ENCODE data around the gene PLEK2. TPM values are rescaled to one million over a fixed set of nuclear protein-coding genes. Genes with fewer than 3 reads are reported as not detected.

Gene PLEK2
- total RNA-seq, 1 donor from 2014 or later: 0.62 TPM

- no peaks in the 10 kb centered on the region for H3K4me1 Mint-ChIP-seq (ENCODE audit: unreplicated experiment)
- TF ChIP-seq CTCF (IDR thresholded peaks at IDR 0.05; ENCODE audit: unreplicated experiment): no peak
- no peaks in the 10 kb centered on the region for H3K9me3 Mint-ChIP-seq (ENCODE audit: unreplicated experiment)
- H3K27me3 Mint-ChIP-seq (ENCODE audit: unreplicated experiment): no peaks in the 10 kb centered on the region
- no peak for DNase-seq (ENCODE audit: low spot score)
- no peak overlapping the region for H3K27ac Mint-ChIP-seq (ENCODE audit: unreplicated experiment)
- H3K36me3 Mint-ChIP-seq (ENCODE audit: low read depth, unreplicated experiment): peaks cover 28% of the 10 kb centered on the region
- no peak overlapping the region for H3K4me3 Mint-ChIP-seq (ENCODE audit: unreplicated experiment)
Measured at GRCh38 chr14:67373347-67373746, 38.6 kb downstream of the PLEK2 start.

- Mint-ChIP-seq H3K9me3 (ENCODE audit: unreplicated experiment) (no peaks in the 10 kb centered on the region), H3K4me1 (ENCODE audit: unreplicated experiment) (no peaks in the 10 kb centered on the region), H3K27ac (ENCODE audit: unreplicated experiment) (no peak overlapping the region), H3K4me3 (ENCODE audit: unreplicated experiment) (no peak overlapping the region), H3K36me3 (ENCODE audit: low read depth, unreplicated experiment) (peaks cover 32% of the 10 kb centered on the region), H3K27me3 (ENCODE audit: unreplicated experiment) (no peaks in the 10 kb centered on the region)
- no peak for TF ChIP-seq CTCF (IDR thresholded peaks at IDR 0.05; ENCODE audit: unreplicated experiment)
- DNase-seq (ENCODE audit: low spot score): no peak
Measured at GRCh38 chr14:67372833-67373232, 39.1 kb downstream of the PLEK2 start.

DNA sequence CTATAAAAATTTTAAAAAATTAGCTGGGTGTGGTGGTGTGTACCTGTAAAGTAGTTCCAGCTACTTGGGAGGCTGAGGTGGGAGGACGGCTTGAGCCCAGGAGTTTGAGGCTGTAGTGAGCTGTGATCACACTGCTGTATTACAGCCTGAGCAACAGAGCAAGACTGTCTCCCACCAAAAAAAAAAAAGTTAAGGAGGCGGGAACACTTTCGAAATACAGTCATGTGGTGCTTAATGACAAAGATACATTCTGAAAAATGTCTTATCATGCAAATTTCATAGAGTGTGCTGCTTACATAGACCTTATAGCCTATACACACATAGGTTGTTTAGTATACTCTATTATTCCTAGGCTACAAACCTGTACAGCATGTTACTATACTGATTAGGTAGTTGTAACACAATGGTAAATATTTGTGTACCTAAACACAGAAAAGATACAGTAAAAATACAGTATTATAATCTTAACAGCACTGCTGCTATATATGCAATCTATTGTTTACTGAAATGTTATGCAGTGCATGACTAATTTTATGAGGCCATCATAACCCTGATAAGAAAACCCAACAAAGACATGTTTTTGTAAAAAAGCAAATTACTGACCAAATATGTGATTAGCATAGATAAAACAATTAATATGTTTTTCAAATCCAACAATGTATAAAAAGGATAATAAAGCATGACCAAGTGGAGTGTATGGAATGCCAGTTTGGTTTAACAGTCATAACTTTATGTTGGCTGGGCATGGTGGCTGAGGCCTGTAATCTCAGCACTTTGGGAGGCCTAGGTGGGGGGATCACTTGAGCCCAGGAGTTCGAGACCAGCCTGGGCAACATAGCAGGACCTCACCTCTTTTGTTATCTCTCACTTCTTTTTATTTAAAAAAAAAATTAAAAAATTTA lies 40.5 kb downstream of the PLEK2 start:
- H3K27me3 Mint-ChIP-seq (ENCODE audit: unreplicated experiment): no peaks in the 10 kb centered on the region
- no peak overlapping the region for H3K4me3 Mint-ChIP-seq (ENCODE audit: unreplicated experiment)
- no peaks in the 10 kb centered on the region for H3K9me3 Mint-ChIP-seq (ENCODE audit: unreplicated experiment)
- peaks cover 30% of the 10 kb centered on the region for H3K36me3 Mint-ChIP-seq (ENCODE audit: low read depth, unreplicated experiment)
- H3K4me1 Mint-ChIP-seq (ENCODE audit: unreplicated experiment): no peaks in the 10 kb centered on the region
- H3K27ac Mint-ChIP-seq (ENCODE audit: unreplicated experiment): no peak overlapping the region
- no peak for TF ChIP-seq CTCF (IDR thresholded peaks at IDR 0.05; ENCODE audit: unreplicated experiment)
- no peak for DNase-seq (ENCODE audit: low spot score)

DNA sequence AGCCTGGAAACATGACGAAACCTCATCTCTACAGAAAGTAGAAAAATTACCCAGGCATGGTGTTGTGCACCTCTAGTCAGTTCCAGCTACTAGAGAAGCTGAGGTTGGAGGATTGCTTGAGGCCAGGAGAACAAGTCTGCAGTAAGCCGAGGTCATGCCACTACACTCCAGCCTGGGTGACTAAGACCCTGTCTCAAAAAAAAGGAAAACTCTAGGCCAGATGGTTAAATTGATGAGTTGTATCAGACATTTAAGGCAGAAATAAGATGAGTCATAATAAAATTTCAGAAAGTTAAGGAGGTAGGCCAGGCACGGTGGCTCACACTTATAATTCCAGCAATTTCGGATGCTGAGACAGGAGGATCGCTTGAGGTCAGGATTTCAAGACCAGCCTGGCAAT lies 41.1 kb downstream of the PLEK2 start:
- no peak overlapping the region for H3K27ac Mint-ChIP-seq (ENCODE audit: unreplicated experiment)
- no peak for TF ChIP-seq CTCF (IDR thresholded peaks at IDR 0.05; ENCODE audit: unreplicated experiment)
- peaks cover 31% of the 10 kb centered on the region for H3K36me3 Mint-ChIP-seq (ENCODE audit: low read depth, unreplicated experiment)
- no peaks in the 10 kb centered on the region for H3K27me3 Mint-ChIP-seq (ENCODE audit: unreplicated experiment)
- no peaks in the 10 kb centered on the region for H3K9me3 Mint-ChIP-seq (ENCODE audit: unreplicated experiment)
- no peaks in the 10 kb centered on the region for H3K4me1 Mint-ChIP-seq (ENCODE audit: unreplicated experiment)
- H3K4me3 Mint-ChIP-seq (ENCODE audit: unreplicated experiment): no peak overlapping the region
- no peak for DNase-seq (ENCODE audit: low spot score)

DNA sequence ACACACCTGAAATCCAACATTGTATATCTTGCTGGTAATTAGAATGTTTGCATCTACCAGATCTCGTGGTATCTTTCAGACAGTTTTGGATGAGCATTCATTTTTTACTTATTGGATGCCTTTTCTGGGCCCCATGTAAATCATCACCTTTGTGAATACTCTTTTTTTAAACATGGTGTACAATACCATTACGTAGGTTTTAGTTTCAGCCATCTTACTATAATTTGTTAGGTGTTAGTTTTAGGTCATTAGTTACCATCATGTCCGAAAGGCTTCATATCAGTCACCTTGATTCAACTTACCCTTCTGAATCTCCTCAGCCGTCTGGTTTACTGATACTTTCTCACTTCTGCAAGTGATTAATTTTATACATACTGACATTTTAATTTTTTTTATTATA lies 46.5 kb downstream of the PLEK2 start:
- H3K27ac Mint-ChIP-seq (ENCODE audit: unreplicated experiment): no peak overlapping the region
- peaks cover 9% of the 10 kb centered on the region for H3K4me1 Mint-ChIP-seq (ENCODE audit: unreplicated experiment)
- no peak for DNase-seq (ENCODE audit: low spot score)
- TF ChIP-seq CTCF (IDR thresholded peaks at IDR 0.05; ENCODE audit: unreplicated experiment): no peak
- H3K27me3 Mint-ChIP-seq (ENCODE audit: unreplicated experiment): peaks cover 2% of the 10 kb centered on the region
- H3K9me3 Mint-ChIP-seq (ENCODE audit: unreplicated experiment): no peaks in the 10 kb centered on the region
- peaks cover 16% of the 10 kb centered on the region for H3K36me3 Mint-ChIP-seq (ENCODE audit: low read depth, unreplicated experiment)
- H3K4me3 Mint-ChIP-seq (ENCODE audit: unreplicated experiment): no peak overlapping the region
